Measurements from ENCODE around the gene CSNK1G1.

- no peak for TF ChIP-seq CTCF (IDR thresholded peaks at IDR 0.05; ENCODE audit: poor library complexity, severe bottlenecking)
- no peak for TF ChIP-seq EP300 (conservative IDR thresholded peaks at IDR 0.05; ENCODE audit: poor library complexity, severe bottlenecking)
- no peak for TF ChIP-seq REST (IDR thresholded peaks at IDR 0.05; ENCODE audit: borderline replicate concordance)
- TF ChIP-seq EZH2 (IDR thresholded peaks at IDR 0.05; ENCODE audit: borderline replicate concordance, insufficient read depth, low read length, poor library complexity, severe bottlenecking), result no peak
- no peak for TF ChIP-seq POLR2AphosphoS5 (IDR thresholded peaks at IDR 0.05)
- no peak for TF ChIP-seq TAF1 (IDR thresholded peaks at IDR 0.05; ENCODE audit: low read depth)
- TF ChIP-seq RAD21 (conservative IDR thresholded peaks at IDR 0.05), result no peak
- no peak for TF ChIP-seq SMC3 (conservative IDR thresholded peaks at IDR 0.05; ENCODE audit: poor library complexity)
- TF ChIP-seq MXI1 (conservative IDR thresholded peaks at IDR 0.05; ENCODE audit: poor library complexity, severe bottlenecking), result no peak
These were observed 192.2 kb downstream of the CSNK1G1 start for GRCh38 chr15:64163659-64164362.
